ENCODE data around the gene YY1AP1. TPM values are rescaled to one million over a fixed set of nuclear protein-coding genes. Genes with fewer than 3 reads are reported as not detected.
"Not testable (repeated sequence)": the region's sequence is repeated elsewhere in the genome, so short reads cannot be mapped to it uniquely, and the experiment has no call there.

YY1AP1 gene
- total RNA-seq, 1 donor from 2014 or later, result 70.5 TPM

DNA sequence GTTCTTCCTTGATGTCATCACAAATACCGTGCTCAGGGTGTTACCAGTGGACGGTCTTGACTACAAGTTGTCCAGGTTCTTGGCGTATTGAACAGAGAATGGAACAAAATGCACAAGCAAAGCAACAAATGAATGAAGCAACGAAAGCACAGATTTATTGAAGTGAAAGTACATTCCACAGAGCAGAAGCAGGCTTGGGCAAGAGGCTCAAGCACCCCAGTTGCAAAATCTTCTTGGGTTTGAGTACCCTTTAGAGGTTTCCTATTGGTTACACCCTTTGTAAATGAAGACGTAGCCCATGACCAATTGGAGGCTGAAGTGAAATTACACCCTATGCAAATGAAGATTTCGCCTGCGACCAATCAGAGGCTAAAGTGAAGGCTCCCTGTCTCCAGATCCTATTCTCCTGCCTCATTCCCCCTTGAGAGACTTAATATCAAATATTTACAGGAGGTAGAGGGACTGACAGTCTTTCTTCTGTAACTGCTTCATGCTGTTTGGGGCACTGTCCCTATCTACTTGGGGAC is 38.3 kb downstream of the YY1AP1 start:
- intact Hi-C loops (cut with micrococcal nuclease), result no loop called here
- ATAC-seq (no peak), DNase-seq (no peak)

DNA sequence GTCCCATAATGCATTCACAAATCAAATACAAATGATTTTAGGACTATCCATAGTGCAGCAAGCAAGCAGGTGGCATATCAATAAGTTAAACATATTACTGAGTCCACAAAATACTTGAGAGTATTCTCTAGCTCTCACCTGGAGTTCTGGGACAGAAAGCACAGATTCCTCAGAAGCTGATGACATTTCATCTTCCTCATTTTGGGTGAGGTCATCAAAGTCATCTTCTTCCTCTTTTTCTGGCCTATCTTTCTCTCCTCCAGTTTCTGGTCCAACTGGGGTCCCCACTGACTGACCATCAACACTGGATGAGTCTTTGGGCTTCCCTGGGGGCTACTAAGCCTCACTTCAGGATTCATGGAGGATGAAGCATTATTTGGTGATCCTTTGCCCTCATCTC is 38.9 kb downstream of the YY1AP1 start:
- ATAC-seq, result no peak

DNA sequence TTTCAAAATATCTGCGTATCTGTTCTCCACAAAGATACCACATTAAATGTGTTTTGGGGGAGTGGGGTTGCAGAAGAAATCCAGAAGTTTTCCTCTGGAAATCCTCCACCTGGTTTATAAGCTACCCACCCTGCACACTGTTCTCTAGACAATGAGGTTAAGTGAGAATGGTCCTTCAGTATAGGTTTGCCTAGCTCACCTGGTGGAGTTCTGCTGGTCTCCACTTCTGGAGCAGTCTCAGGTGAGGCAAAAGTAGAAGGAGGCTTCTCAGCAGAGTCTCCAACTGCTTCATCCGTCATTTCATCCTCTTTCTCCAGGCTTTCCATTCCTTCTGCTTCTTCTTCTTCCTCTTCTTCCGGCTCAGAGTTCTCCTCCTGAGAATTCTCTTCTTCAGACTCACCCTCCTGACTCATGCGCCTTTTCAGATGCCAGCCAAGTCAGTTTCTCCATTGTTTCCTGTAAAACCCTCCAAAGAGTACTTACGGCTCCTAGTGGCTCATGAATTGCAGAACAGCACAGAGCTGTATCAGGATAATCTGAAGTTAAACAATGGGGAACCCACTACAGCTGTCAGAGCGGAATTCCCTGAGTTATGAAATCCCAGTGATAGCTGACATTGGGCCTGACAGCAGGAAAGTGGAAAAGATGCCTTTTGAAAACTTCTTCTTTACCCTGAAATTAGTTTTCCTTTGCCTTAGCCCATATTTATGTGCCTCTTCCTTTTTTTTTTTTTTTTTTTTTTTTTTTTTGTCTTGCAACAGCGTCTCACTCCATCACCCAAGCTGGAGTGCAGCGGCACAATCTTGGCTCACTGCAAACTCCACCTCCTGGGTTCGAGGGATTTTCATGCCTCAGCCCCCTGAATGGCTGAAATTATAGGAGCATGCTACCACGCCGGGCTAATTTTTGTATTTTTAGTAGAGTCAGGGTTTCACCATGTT is 40.1 kb downstream of the YY1AP1 start:
- ATAC-seq (peak; percentile 87), DNase-seq (no peak)
- intact Hi-C loops (cut with micrococcal nuclease), result no loop called here

More for the DNA sequence above, 38.9 kb downstream of the YY1AP1 start:
- intact Hi-C loops (cut with micrococcal nuclease), result no loop called here
- DNase-seq, result no peak

DNA sequence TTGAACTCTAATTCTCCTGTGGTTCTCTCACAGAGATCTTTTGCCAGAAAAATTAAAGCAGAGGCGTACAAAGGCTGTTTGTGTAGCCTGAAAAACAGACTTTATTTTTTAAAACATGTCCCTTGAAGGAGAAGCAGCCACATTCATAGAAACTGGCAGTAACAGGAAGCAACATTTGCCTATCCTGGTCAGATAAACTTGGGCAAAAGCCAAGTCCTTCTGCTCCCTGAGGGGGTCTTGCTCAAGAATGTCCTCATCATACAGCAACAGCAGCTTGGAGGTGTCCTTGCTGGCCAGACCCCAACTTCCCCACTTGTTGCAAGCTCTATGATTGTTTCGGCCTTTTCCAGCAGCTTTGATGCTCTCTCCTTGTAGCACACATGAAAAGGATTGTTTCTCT is 42.3 kb downstream of the YY1AP1 start:
- peak; percentile 48 for DNase-seq
- intact Hi-C loops (cut with micrococcal nuclease), result no loop called here

DNA sequence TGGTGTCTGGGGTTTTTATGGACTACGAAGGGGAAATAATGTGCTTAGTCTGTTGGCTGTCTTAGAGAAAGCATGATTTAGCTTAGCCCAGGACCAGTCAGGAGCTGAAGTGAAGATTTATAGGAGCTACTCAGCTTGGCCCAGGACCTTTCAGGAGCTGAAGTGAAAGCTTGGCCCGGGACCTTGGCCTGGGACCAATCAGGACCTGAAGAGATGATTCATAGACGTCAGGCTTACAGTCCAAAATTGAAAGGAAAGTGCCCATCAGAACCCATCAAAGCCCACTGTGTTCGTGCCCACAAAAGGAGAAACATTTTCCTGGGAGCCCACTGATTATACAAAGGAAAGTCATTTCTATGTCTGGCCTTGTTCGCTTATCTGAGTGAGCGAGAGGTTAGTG is 42.9 kb downstream of the YY1AP1 start:
- peak; percentile 48 for DNase-seq
- intact Hi-C loops (cut with micrococcal nuclease), result no loop called here
- ATAC-seq, result peak; percentile 39

More for the DNA sequence above, 42.3 kb downstream of the YY1AP1 start:
- ATAC-seq, result peak; percentile 49

DNA sequence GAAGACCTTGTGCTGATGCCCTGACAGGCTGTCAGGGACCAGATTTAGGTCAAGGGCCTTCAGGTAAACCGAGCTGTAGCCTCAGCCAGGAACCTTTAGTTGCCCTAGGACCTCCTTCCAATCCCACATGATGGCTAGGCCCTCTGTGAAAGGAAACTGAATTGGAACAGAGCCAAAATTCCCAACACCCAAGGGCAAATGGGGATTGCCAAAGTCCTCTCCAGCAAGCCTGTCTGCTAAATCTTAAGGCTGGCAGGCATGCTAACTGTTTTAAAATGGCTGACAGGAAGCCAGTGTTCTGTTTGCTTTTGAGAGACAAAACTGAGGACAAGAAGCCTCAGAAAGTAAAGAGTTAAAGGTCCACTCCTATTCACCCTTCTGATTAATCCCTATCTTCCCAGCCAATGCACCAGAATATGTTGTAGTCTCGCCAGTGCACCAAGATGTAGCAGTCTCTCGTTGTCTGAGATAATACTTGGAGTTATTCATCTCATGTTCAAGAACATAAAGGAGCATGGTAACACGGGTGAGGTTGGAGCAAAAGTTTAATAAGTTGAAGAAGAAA is 43.5 kb downstream of the YY1AP1 start:
- no peak for DNase-seq
- ATAC-seq, result no peak
- intact Hi-C loops (cut with micrococcal nuclease), result no loop called here

DNA sequence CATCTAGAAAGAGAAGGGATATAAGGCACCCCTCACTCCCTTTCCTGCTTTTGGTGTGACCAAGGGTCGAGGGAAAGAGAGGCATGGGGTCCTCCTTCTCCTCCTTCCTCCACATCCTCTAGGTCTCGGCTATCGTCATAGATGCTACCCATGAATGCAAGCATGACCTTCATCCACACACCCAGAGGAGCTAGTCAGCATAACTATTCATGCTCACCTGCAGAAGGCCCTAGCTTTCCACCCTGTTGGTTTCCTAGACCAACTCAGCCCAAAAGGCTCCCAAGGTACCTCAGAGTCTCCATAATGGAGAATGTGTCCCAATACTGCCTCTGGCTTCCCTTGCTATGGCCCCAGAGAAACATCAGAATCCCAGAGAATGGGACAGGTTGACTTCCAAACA is 45.3 kb downstream of the YY1AP1 start:
- intact Hi-C loops (cut with micrococcal nuclease), result no loop called here
- DNase-seq, result no peak
- ATAC-seq, result no peak

DNA sequence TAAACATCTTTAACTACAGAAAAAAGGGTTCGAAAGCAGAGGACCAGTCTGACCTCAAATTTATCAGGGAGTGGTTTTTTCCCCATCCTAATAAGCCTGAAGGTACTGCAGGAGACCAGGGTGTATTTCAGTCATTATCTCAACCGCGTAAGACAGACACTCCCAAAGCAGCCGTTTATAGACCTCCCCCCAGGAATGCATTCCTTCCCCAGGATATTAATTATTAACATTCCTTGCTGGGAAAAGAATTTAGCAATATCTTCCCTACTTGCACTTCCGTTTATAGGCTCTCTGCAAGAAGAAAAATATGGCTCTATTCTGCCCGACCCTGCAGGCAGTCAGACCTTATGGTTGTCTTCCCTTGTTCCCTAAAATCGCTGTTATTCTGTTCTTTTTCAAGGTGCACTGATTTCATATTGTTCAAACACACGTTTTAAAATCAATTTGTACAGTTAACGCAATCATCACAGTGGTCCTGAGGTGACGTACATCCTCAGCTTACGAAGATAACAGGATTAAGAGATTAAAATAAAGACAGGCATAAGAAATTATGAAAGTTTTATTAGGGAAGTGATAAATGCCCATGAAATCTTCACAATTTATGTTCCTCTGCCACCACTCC is 45.9 kb downstream of the YY1AP1 start:
- DNase-seq; intact Hi-C loops (cut with micrococcal nuclease); ATAC-seq: not testable (repeated sequence)

DNA sequence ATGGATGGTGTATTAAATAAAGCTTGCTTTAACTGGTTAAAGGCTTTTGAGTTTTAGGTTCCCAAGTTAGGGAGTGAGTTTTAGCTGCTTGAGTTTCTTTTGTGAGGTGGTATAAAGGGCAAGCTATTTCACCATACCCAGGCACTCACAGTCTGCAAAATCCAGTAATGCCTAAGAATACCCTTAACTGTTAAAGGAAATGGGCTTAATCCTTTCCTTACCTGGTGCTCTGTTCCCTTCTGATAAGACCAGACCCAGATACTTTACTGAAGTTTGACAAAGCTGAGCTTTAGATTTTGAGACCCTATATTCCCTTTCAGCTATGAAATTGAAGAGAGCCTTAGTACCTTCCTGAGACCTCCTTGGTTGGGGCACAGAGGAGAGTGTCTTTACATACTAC is 48.2 kb downstream of the YY1AP1 start:
- ATAC-seq (no peak), DNase-seq (no peak)
- intact Hi-C loops (cut with micrococcal nuclease), result no loop called here

DNA sequence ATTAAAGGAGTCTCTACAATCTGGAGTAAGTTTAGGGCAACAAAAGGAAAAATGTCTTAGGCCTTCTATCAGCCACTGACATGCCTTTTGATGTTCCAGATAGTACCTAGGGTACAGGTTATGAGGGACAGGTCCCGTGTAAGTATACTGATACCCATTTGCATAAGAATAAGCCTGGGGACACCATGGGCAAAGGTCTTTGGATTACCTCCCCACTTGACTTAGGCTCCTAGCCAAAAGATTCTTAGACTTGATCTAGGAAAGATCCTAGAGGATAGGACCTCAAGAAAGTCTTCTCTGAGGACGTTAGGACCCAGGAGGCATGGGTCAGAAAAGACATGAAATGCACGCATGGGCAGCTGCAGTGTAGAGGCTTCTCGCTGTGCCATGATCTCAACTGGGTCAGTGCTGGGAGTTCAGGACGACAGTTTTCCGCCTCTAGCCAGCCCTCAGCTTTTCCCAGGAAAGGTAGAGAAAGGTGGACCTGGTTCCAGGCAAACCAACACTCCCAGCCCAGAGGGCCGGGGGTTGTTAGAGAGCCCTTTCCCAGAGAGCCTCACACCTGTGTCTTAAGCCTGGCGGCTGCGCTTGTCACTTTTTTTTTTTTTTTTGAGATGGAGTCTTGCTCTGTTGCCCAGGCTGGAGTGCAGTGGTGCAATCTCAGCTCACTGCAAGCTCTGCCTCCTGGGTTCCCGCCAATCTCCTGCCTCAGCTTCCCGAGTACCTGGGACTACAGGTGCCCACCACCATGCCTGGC is 52.0 kb downstream of the YY1AP1 start:
- intact Hi-C loops (cut with micrococcal nuclease), result no loop called here
- ATAC-seq, result no peak
- DNase-seq, result no peak

DNA sequence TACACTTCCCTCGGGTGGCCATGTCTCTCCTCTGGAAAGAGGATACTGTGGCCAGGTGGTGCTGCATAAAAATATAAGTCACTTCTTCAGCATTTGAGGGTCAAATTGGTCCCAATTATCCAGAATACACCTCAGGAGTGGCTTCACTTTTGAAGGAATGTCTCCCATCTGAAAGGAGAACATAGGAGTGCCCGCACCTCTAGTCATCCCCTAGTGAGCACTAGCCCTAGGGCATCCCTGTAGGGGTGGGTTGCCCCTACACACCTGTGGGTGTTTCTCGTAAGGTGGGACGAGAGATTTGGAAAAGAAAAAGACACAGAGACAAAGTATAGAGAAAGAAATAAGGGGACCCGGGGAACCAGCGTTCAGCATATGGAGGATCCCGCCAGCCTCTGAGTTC is 62.1 kb downstream of the YY1AP1 start:
- intact Hi-C loops (cut with micrococcal nuclease); ATAC-seq; DNase-seq: not testable (repeated sequence)

DNA sequence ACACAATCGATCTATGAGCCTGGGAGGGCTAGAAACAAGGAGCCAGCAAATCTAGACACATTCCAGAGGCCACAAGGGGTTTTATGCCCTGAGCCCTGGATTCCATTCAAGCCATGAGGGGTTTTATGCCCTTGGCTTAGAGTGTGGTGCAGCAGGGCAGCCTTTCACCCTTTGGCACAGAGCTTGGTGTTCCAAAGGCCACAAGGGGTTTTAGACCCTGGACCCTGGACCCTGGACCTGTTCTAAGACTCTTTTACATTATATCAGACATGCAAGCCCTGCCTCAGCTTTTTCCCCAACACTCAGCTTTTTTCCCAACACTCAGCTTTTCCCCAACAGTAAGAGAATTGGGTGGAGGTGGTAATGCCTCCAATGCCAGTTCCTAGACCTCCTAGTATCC is 65.2 kb downstream of the YY1AP1 start:
- no peak for DNase-seq
- intact Hi-C loops (cut with micrococcal nuclease), result no loop called here
- no peak for ATAC-seq

DNA sequence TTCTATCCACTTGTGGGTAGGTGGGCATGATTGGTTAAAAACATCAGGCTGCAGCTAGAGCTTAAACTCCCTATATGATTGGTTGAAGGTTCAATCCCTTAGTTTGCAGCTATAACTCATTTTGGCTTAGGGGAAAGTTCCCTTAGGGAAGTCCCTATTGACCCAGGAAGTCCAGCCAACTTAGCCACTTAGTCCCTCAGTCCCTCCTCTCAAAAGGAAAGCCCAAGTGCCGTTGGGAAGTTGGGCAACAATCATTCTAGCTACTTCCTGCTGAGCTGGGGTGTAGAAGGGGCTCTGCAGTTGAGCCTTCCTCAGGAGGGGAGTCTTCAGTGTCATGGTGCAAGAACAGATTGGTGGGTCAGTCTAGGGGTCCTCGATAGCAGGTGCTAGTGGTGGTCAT is 66.4 kb downstream of the YY1AP1 start:
- intact Hi-C loops (cut with micrococcal nuclease), result no loop called here
- no peak for ATAC-seq
- DNase-seq, result no peak

DNA sequence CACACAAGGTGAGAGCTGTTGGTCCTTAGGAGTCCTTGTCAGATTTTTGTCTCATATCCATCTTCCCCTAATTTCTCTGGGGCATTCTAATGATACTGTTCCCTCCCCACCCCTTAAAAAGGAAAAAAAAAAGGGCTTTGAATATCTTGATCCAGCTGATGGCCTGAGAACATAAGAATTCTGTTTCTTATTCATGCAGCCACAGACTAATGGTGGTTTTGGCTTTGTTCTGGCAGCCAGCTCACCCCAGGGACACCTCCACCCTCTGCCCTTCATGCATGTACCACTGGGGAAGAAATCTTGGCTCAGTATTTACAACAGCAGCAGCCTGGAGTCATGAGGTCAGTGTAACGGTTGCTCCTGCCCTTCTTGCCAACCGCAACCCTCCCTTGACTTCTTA is 75.3 kb downstream of the YY1AP1 start:
- ATAC-seq; intact Hi-C loops (cut with micrococcal nuclease); DNase-seq: not testable (repeated sequence)

DNA sequence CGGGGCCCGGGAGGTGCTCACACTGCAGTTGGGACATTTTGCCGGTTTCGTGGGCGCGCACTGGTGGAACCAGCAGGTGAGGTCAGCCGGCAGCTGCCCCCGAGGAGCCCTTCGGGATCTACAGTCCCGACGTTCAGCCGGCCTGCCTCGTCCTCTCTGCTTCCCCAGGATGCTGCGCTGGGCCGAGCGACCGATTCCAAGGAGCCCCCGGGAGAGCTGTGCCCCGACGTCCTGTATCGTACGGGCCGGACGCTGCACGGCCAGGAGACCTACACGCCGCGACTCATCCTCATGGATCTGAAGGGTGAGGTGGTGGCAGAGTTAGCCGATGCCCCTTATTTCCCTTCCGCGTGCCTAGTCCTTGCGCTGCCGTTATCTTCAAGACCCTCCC is 78.3 kb downstream of the YY1AP1 start:
- intact Hi-C loops (cut with micrococcal nuclease), result not testable (repeated sequence)

DNA sequence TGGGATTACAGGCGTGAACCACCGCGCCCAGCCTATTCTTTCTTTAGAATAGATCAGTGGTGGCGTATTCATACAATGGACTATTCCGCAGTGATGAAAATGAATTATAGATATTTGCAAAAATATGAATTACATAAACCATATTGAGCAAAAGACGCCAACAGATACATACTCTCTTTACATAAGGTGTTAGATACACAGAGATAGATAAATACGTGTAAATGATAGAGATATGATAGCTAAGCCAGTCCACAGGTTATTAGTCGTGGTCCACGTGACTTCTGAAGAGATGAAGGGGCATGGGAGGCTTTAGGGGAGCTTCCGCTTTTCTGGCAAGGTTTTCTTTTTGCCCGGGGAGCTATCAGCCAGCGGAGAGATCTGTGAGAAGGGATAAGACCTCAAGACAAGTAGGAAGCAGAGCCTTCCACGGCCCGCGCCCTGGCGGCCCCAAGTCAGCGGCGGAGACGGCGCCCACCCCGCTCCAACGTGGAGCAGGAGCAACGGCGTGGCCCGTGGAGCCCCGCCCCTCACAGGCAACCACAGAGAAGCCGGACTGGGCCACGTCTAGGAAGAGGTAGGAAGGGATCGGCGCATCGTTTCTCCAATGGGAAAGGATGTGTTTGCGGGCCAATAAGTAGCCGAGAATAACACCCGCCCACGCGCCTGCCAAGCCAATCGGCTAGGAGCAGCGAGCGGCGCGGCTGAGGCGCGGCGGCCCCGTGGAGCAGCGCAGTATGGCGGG is 78.9 kb downstream of the YY1AP1 start, which contains the start of gene MSTO1:
TSS of gene MSTO1 (plus strand) at position 704 of the 742 bp plus-strand sequence. CDS start at position 735, 31 bp downstream.
- intact Hi-C loops (cut with micrococcal nuclease), result no loop called here
- DNase-seq (peak; percentile 97), ATAC-seq (peak; percentile 99)

More for the DNA sequence above, 78.3 kb downstream of the YY1AP1 start:
- not testable (repeated sequence) for DNase-seq
- ATAC-seq, result peak; percentile 49

All from left ventricle myocardium superior (tissue), 1 donor.